Measurements from ENCODE around the gene ARHGAP18.
"Not testable (repeated sequence)": the region's sequence is repeated elsewhere in the genome, so short reads cannot be mapped to it uniquely, and the experiment has no call there.

ARHGAP18 gene

GRCh38 chr6:129593233-129593564, 116.8 kb downstream of the ARHGAP18 start:
- no peak for DNase-seq (ENCODE audit: low read depth in 2 of 2, low spot score in 1 of 2)

- no peak for DNase-seq (ENCODE audit: low read depth in 2 of 2, low spot score in 1 of 2)
Measured at GRCh38 chr6:129592516-129593232, 117.3 kb downstream of the ARHGAP18 start.

GRCh38 chr6:129590408-129591022, 119.5 kb downstream of the ARHGAP18 start:
- no peak for DNase-seq (ENCODE audit: low read depth in 2 of 2, low spot score in 1 of 2)

- no peak for DNase-seq (ENCODE audit: low read depth in 2 of 2, low spot score in 1 of 2)
Measured at GRCh38 chr6:129586815-129587214, 123.2 kb downstream of the ARHGAP18 start.

GRCh38 chr6:129583866-129584265, 126.1 kb downstream of the ARHGAP18 start:
- DNase-seq (ENCODE audit: low read depth in 2 of 2, low spot score in 1 of 2), result no peak

GRCh38 chr6:129578315-129578714, 131.7 kb downstream of the ARHGAP18 start:
- no peak for DNase-seq (ENCODE audit: low read depth in 2 of 2, low spot score in 1 of 2)

- no peak for DNase-seq (ENCODE audit: low read depth in 2 of 2, low spot score in 1 of 2)
Measured at GRCh38 chr6:129577691-129578090, 132.3 kb downstream of the ARHGAP18 start.

GRCh38 chr6:129576456-129576855, 133.5 kb downstream of the ARHGAP18 start:
- no peak for DNase-seq (ENCODE audit: low read depth in 2 of 2, low spot score in 1 of 2)

GRCh38 chr6:129575378-129576118, 134.4 kb downstream of the ARHGAP18 start:
- DNase-seq (ENCODE audit: low read depth in 2 of 2, low spot score in 1 of 2), result no peak

- DNase-seq (ENCODE audit: low read depth in 2 of 2, low spot score in 1 of 2), result not testable (repeated sequence)
Measured at GRCh38 chr6:129574605-129575004, 135.4 kb downstream of the ARHGAP18 start.

- DNase-seq (ENCODE audit: low read depth in 2 of 2, low spot score in 1 of 2), result not testable (repeated sequence)
Measured at GRCh38 chr6:129570929-129571328, 139.0 kb downstream of the ARHGAP18 start.

- no peak for DNase-seq (ENCODE audit: low read depth in 2 of 2, low spot score in 1 of 2)
Measured at GRCh38 chr6:129568015-129568414, 142.0 kb downstream of the ARHGAP18 start.

- no peak for DNase-seq (ENCODE audit: low read depth in 2 of 2, low spot score in 1 of 2)
Measured at GRCh38 chr6:129567374-129567773, 142.6 kb downstream of the ARHGAP18 start.

- DNase-seq (ENCODE audit: low read depth in 2 of 2, low spot score in 1 of 2), result no peak
Measured at GRCh38 chr6:129565811-129566210, 144.2 kb downstream of the ARHGAP18 start.

- DNase-seq (ENCODE audit: low read depth in 2 of 2, low spot score in 1 of 2), result no peak
Measured at GRCh38 chr6:129565366-129565765, 144.6 kb downstream of the ARHGAP18 start.

GRCh38 chr6:129558248-129558647, 151.7 kb downstream of the ARHGAP18 start:
- DNase-seq (ENCODE audit: low read depth in 2 of 2, low spot score in 1 of 2), result no peak

- DNase-seq (ENCODE audit: low read depth in 2 of 2, low spot score in 1 of 2), result no peak
Measured at GRCh38 chr6:129555206-129555832, 154.7 kb downstream of the ARHGAP18 start.

- DNase-seq (ENCODE audit: low read depth in 2 of 2, low spot score in 1 of 2), result no peak
Measured at GRCh38 chr6:129552413-129552812, 157.6 kb downstream of the ARHGAP18 start.

- DNase-seq (ENCODE audit: low read depth in 2 of 2, low spot score in 1 of 2), result no peak
Measured at GRCh38 chr6:129551486-129551885, 158.5 kb downstream of the ARHGAP18 start.

GRCh38 chr6:129546702-129547101, 163.3 kb downstream of the ARHGAP18 start:
- no peak for DNase-seq (ENCODE audit: low read depth in 2 of 2, low spot score in 1 of 2)

GRCh38 chr6:129544892-129545612, 164.9 kb downstream of the ARHGAP18 start:
- DNase-seq (ENCODE audit: low read depth in 2 of 2, low spot score in 1 of 2), result no peak

All from stimulated activated CD8-positive, alpha-beta memory T cell treated with anti-CD3 and anti-CD28 coated beads, Interleukin-4, amount 100 ng/mL, for 4 hours (primary cell).